ACHN (cell line): Measurements from ENCODE around the gene PLEKHM1.
"Not testable (repeated sequence)": the region's sequence is repeated elsewhere in the genome, so short reads cannot be mapped to it uniquely, and the experiment has no call there.

Experiments
- DNase-seq: peaks from one replicate; pipeline ENCODE4 v3.0.0-alpha.2; 2015
- in situ Hi-C: cut with HindIII; loops from 2 replicates; pipeline ENCODE4 v1.10.0; 2017; ENCODE audit warnings: low sequenced_read_pairs, low pct_ligation_motif_present, low pct_unique_long_range_greater_than_20kb

PLEKHM1 gene

DNA sequence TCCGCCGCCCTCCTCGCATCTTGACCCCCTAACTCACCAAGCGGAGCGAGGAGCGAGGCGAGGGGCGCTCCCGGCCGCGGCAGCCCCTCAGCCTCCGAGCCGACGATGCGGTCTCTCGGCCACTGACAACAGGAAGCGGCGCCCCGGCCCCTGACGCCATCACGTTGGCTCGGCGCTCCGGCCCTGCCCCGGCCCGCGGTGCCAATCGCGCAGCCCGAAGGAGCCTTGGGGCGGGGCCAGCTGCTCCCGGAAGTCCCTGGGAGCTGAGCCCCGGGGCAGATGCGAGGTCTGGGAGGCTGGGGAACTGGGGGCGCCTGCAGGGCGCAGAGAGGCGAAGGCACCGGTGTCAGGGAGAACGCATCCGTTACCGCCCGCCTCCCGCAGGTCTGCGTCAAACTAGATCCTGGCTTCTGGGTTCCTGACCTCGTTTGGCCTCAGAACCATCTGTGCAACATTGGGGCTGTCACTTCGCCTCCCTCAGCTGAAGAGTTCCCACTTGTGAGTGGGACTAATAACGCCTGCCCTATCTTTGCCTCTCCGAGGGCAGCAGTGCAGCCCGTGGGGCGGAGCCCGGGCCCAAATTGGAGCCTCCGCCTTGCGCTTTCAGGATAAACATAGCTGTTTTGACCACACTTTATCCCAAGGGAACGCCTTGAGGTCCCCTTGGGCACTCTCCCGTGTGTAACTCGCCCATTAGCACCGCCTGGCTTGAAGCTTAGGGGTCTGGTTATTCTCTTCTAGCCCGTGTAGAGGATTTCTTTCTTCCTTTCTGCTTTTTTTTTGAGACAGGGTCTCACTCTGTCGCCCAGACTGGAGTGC, at the start of gene PLEKHM1:
Gene PLEKHM1 (minus strand): TSS at position 107 of the 819 bp plus-strand sequence. CDS start 8,237 bp downstream, outside the sequence.
- peak; percentile 83 for DNase-seq

DNA sequence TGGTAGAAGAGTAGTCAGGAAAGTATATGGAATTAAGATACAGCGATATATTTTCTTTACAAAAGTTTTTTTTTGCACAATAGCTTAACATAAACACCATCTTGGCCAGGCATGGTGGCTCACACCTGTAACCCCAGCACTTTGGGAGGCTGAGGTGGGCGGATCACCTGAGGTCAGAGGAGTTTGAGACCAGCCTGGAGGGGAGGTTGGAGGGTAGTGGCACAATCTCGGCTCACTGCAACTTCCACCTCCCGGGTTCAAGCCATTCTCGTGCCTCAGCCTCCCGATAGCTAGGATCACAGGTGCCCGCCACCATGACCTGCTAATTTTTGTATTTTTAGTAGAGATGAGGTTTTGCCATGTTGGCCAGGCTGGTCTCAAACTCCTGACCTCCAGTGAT, 47.6 kb upstream of the PLEKHM1 start:
- DNase-seq, in situ Hi-C loops: not testable (repeated sequence)

More for the DNA sequence above, at the start of gene PLEKHM1:
- in situ Hi-C loops: not testable (repeated sequence)

DNA sequence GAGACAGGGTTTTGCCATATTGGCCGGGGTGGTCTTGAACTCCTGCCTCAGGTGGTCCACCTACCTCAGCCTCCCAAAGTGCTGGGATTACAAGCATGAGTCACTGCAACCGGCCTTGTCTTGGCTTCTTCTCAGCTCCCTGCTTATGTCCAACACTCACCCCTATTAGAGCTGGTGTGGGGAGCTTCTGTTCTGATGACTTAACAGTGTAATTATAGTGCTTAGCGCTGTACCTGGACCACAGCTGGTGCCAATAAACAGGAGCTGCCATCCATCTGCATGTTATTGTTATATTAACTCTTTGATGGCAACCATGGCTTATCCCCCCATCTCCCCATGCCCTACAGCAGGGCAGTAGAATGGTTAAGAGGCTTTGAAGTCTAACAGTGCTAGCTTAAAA, 15.6 kb upstream of the PLEKHM1 start:
- in situ Hi-C loops, DNase-seq: not testable (repeated sequence)

DNA sequence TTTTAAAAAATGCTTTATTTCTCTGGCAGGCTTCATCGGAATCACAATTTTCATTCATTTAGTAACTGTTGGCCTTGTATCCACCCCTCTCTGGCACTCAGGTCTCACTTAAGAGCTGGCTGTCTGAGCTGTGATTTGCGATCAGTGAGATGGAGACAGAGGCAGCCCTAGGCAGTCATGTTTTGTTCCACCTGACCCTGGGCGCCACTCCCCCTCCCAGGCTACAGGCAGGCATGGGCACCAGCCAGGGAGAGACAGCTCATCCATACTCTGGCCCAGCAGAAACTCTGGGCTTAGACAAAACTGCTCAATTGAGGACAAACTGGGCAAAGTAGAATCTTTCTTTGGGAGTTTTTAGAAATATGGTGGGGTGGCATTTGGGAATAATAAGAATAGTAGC, 14.7 kb upstream of the PLEKHM1 start:
- DNase-seq, in situ Hi-C loops: not testable (repeated sequence)

DNA sequence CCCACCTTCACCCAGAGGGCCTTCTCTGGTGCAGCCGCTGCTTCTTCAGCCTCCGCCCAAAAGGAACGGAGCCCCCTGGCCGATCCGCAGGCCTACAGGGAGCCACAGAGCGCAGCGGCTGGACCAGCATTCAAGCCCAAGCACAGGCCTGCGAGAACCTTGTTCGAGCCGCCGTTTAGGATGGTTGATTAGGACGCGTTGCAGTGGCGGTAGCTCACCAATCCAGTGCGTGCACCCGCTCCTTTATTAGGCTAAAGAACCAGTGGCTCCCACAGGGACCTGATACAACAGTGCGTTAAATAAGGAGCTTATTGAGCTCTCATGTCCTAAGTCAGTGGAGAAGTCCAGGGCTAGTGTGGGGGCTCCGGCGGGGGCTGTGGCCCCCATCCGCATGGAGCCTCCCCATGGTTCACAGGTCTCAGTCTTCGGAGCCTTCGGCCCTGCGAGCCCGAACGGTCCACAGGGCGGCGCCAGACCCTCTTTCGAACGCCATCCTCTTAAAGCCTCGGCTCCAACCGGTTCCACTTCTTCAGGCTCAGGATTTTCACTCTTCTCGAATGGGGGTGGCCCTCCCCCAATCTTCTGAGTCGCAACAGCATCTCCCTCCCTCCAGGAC, 10.7 kb upstream of the PLEKHM1 start:
- in situ Hi-C loops, DNase-seq: not testable (repeated sequence)

DNA sequence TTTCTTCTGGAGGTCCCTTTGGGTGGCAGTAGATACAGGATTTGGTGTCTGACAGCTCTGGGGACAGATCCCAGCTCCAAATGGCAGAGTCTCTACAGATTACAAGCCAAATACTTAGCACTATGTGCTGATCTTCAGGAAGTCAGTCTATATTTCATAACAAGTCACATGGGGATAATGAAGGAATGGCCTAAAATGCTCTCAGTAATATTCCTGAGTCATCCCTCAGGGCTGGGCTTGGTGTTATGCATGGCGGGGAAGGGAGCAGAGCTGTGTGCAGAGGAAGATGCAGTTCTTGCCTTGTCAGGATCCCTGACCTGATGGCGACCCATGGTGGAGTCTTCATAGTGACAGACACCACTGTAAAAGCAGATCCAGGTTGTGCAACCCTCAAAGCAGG, 10.0 kb upstream of the PLEKHM1 start:
- DNase-seq, in situ Hi-C loops: not testable (repeated sequence)

DNA sequence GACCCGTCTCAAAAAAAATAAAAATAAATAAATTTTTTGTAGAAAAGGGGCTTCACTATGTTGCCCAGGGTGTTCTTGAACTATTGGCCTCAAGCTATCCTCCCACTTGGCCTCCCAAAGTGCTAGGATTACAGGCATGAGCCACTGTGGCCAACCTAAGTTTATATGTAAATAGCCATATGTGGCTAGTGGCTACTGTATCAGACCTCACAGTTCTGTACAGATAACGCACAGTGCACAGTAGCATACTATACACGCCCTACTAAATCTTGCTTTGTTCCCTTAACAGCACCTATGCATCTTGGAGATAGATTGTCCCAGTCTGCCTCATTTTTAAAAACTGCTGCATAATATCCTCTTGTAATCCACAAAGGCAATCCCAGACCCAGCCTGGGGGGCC, 8.7 kb upstream of the PLEKHM1 start:
- in situ Hi-C loops, DNase-seq: not testable (repeated sequence)

DNA sequence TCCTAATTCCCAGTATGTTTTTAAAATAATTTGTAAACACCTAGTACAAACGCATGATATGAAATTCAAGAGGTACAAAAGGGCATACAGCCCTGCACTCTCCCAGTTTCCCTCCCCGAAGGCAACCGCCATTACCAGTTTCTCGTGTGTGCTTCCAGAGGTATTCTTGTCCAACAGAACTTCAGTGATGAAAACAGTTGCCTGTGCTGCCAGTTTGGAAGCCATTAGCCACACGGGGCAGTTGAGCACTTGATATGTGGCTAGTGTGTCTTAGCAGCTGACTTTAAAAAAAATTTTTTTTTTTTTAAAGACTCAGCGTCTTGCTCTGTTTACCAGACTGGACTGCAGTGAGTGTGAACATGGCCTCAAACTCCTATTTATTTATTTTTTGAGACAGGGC, 7.9 kb upstream of the PLEKHM1 start:
- in situ Hi-C loops, DNase-seq: not testable (repeated sequence)

DNA sequence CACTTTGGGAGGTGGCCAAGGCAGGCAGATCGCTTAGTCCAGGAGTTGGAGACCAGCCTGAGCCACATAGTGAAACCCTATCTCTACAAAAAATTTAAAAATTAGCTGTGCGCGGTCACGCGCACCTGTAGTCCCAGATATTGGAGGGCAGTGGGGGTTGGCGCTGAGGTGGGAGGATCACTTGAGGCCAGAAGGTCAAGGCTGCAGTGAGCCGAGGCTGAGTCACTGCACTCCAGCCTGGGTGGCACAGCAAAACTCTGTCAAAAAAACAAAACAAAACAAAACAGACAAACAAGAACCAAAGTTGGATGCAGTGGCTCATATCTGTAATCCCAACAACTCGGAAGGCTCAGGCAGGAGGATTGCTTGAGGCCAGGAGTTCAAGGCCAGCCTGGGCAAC, 6.9 kb upstream of the PLEKHM1 start:
- in situ Hi-C loops, DNase-seq: not testable (repeated sequence)

DNA sequence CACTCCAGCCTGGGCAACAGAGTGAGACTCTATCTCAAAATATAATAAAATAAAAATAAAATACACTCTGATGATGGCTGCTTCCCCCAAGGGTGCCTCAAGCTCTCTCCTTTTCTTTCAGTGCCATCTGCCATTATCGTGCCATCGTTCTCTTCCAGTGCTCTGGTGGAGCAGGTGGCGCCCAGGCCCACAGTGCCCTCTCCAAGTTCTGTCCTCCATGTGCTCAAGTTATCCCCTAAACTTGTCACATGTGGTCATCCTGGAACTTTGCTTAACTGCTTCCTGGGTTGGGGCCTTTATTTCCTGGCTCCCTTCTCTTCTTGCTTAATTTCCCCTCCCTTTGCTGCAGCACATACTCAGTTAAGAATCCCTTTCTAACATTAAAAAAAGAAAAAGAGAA, 6.0 kb upstream of the PLEKHM1 start:
- in situ Hi-C loops: not testable (repeated sequence)

DNA sequence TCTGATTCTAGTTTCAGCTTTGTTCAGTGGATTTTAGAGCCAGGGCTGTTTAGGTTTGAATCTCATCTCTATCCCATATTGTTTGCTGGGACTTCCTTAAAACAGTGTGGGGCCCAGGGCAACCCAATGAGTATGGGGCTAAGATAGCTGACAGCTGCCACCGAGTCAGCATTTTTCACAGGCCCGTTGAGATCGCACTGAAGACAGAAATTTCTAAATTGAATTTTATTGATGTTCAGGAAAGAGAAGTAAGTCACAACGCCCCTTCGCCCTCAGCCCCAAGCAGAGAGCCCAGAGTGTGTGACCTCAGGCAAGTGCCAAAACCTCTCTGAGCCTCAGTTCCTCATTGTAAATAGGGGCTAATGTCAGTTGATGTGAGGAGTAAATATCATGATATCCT, 4.0 kb upstream of the PLEKHM1 start:
- DNase-seq, in situ Hi-C loops: not testable (repeated sequence)

More for the DNA sequence above, 6.0 kb upstream of the PLEKHM1 start:
- not testable (repeated sequence) for DNase-seq

DNA sequence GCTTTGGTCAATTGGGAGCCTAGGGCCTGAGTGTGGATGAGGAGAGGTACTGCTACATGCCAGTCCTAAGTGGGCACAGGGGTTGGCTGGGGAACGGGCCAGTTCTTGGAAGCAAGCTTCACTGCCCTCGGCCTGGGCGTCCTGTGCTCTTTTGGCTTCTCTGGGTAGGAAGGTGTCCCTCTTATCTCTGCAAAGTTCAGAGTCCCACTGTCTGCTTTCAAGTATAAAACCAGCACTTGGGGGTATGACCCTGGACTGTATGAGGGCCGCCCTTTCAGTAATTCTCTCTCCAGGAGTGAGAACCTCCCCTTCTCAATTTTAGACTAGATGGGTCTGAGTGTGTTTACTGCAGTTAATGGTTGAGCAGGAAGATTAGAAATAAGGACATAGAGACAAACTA, 1.6 kb upstream of the PLEKHM1 start:
- in situ Hi-C loops, DNase-seq: not testable (repeated sequence)

DNA sequence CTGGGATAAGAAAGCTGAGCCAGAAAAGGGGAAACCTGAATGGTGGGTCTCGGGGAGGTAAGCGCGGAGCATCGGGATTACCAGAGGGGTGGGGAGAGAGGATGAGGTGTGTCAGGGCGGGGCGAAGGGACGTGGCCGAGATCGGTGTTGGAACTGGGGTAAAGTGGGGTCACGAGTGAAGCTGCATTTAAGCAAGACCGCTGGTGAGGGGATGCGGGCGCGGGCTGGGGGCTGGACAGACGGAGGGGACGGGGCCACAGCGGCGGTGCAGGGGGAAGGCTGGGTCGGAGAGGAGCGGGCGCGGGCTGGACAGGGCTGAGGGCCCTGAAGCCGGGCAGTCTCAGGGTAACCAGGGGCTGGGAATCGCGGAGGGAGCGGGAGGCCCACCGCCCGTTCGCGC, 323 bp downstream of the PLEKHM1 start:
- peak; percentile 33 for DNase-seq
- in situ Hi-C loops: not testable (repeated sequence)

DNA sequence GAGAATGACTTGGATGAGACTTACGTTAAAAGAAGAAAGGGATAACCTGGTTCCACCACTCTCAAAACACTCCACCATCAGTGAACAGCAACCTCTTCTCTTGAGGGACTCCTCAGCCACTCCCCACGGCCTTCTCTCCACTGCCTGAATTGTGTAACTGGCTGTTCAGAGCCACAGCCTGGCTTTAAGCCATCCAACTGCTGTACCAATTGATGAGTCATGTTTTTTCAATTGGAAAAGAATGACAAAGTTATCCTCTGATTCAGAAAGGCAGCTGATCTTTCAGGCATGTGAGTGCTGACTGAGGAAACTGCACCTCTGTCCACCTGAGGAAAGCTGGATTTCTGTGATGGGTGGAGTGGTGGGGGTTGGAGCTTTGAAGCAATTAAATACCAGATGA, 2.8 kb downstream of the PLEKHM1 start:
- DNase-seq: peak; percentile 93
- in situ Hi-C loops: not testable (repeated sequence)

DNA sequence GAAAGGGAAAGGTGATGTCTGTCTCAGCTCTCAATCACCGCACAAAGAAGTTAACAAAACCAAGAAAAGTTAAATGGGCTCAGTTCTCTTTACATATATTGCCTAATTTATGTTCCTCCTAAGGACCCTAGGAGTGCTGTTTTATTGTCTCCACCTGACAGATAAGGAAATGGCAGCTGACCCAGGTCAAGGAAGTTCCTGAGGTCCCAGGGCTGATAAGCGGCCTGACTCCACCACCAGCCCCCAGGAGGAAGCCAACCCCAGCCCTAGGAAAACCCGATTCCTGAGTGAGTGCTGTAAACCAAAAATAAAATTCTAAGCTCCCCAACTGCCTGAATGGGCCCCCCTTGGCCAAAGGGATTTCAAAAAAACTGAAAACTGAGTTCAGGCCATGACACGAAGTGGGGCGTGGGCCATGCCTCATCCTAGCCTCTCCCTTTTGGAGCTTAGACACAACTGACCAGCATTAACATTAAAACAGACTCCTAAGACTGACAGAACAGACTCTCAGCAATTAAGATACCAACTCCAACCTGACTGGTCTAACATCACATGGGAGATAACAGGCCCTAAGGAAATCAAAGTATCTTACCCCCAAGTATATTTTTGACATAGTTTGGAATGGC, 6.8 kb downstream of the PLEKHM1 start:
- DNase-seq, in situ Hi-C loops: not testable (repeated sequence)

DNA sequence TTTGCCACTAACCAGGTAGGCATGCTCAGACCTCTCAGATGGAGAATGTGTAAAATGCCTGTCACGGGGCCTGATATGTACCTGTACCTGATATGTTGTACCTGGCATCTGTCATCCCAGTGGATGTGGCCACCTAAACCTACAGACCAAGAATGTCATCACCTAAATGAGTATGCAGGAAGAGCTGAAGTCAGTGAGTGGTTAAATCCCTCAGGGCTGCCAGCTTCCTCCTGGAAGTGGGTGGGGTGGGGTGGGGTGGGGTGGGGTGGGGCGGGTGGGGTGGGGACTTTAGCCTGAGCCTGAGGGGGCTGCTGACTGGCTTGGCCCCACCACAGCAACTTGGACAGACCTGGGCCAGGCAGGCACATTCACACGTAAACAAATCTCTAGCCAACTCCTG, 7.3 kb downstream of the PLEKHM1 start:
- DNase-seq, in situ Hi-C loops: not testable (repeated sequence)

DNA sequence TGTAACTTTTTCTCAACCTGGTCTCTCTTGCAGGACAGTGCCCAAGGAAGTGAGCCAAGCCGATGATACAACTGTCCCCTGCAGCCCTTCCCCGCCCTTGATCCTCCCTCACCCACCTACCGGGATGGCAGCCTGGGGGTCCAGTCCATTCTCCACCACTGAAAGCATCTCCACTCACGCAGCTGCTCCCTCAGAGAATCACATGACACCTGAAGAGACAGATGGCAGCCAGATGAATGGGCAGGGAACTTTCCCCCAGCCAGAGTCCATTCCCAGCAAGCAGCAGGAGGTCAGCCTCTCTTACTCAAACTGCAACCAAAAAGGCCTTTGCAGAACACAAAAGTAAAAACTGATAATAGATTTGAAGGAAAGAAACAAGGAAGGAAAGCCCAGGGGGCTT, 8.2 kb downstream of the PLEKHM1 start:
- DNase-seq, in situ Hi-C loops: not testable (repeated sequence)

DNA sequence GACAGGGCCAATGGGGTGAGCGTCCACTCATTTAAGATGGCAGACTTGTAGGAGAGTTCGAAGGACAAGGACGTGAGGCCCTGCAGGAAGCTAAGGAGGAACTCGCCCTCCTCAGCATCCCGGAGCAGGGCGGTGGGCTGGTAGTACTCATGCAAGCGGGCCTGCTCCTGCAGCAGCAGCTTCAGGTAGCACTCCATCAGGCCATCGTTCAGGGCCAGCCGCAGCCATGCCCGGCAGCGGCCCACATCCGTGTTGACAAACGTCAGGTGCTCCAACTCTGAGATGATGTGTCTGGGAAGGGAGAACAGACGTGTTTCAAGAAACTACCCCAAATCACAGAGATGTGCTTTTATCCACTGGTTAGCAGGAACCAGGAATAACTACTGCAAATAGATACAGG, 15.1 kb downstream of the PLEKHM1 start:
- DNase-seq, in situ Hi-C loops: not testable (repeated sequence)

DNA sequence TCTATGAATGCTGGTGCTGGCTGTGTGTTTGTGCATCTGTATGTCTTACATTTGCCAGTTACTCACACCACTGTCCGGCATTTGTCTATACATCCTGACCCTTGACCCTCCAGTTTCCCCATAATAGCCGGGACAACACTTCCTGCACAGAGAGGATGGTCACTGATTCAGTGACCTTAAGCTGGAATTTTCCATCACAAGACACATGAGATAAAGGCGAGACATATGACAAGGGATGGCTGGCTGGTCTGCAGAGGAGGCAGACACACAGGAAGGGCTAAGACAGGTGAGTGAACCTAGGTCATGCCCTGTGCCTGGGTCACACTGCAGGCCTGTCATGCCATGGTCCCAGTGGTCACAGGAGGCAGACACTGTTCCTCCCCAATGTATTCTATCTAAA, 18.3 kb downstream of the PLEKHM1 start:
- in situ Hi-C loops, DNase-seq: not testable (repeated sequence)
